Gastrocnemius medialis (tissue), 4 donors: Measurements from ENCODE around the gene TPSAB1. TPM values are rescaled to one million over a fixed set of nuclear protein-coding genes. Genes with fewer than 3 reads are reported as not detected.

Experiments
- ATAC-seq, 2 donors: fragments of 150-250 bp; one replicate each; pipeline ENCODE4 v1.9.1; 2016
- DNase-seq, 2 donors: peaks; one replicate each; pipeline ENCODE4 v3.0.0-alpha.2; 2019
- H3K27ac ChIP-seq, 4 donors: fragments of 200-600 bp; sonication (generic); 1 replicate in 1 of 4; 2 replicates in 3 of 4; pipeline ENCODE4 v1.5.1; 2016 to 2018; ENCODE audit warnings: mild to moderate bottlenecking in 2 of 4, moderate library complexity in 1 of 4
- H3K27me3 ChIP-seq, 3 donors: fragments of 200-600 bp; sonication (generic) in 2 of 3; 1 replicate in 1 of 3; 2 replicates in 2 of 3; pipeline versions ENCODE4 v1.5.1 to v1.6.0; 2016 to 2019; ENCODE audit warnings: mild to moderate bottlenecking in 1 of 3, moderate library complexity in 1 of 3
- H3K36me3 ChIP-seq, 2 donors: fragments of 200-600 bp; sonication (generic) in 1 of 2; one replicate each; pipeline ENCODE4 v1.5.1; 2017 to 2018
- H3K4me1 ChIP-seq, 2 donors: fragments of 200-600 bp; sonication (generic) in 1 of 2; one replicate each; pipeline ENCODE4 v1.5.1; 2016 to 2017; ENCODE audit warnings: mild to moderate bottlenecking in 2 of 2
- H3K4me3 ChIP-seq, 4 donors: fragments of 200-600 bp; sonication (generic) in 3 of 4; 1 replicate in 1 of 4; 2 replicates in 3 of 4; pipeline ENCODE4 v1.5.1; 2016 to 2019; ENCODE audit warnings: mild to moderate bottlenecking in 2 of 4
- H3K9me3 ChIP-seq, 3 donors: fragments of 200-600 bp; sonication (generic) in 2 of 3; 1 replicate in 1 of 3; 2 replicates in 2 of 3; pipeline ENCODE4 v1.5.1; 2016 to 2019
- POLR2A ChIP-seq, 2 donors: fragments of 450-650 bp; IDR thresholded peaks; one replicate each; pipeline ENCODE4 v1.6.1; 2017; ENCODE audit warnings: antibody characterized with exemption in 2 of 2, mild to moderate bottlenecking in 2 of 2, moderate library complexity in 2 of 2
- in situ Hi-C, 4 donors: fragments of 200-750 bp; cut with MboI; loops; one replicate each; pipeline versions ENCODE4 v1.15.0 to v1.8.0; 2017; ENCODE audit warnings: low sequenced_read_pairs in 4 of 4
- intact Hi-C: fragments of 100-400 bp; cut with DNase I; formaldehyde crosslinking; loops from one replicate; pipeline ENCODE4 v1.15.1; 2023; ENCODE audit warnings: low total_unique reads
- total RNA-seq, 4 donors: library from RNA; depleted of rRNA; stranded (reverse); fragments of >200 nt; gene quantifications; one replicate each; pipeline versions ENCODE4 v1.1.0 to v1.2.3, GENCODE V29; 2016
- TF ChIP-seq, protein P1 (sequence below), 5 experiments: fragments of 450-650 bp in 3 of 5; fragments of 200-600 bp in 2 of 5; sonication (generic) in 2 of 5; IDR thresholded peaks in 4 of 5; conservative IDR thresholded peaks in 1 of 5; 1 replicate in 4 of 5; 2 replicates in 1 of 5; pipeline ENCODE4 v1.5.1; 2016 to 2019; ENCODE audit warnings: antibody characterized with exemption in 5 of 5, mild to moderate bottlenecking in 3 of 5, moderate library complexity in 3 of 5

Gene TPSAB1
- total RNA-seq, 4 donors from 2014 or later: 3.3 to 14.9 (median 7.8) TPM

DNA sequence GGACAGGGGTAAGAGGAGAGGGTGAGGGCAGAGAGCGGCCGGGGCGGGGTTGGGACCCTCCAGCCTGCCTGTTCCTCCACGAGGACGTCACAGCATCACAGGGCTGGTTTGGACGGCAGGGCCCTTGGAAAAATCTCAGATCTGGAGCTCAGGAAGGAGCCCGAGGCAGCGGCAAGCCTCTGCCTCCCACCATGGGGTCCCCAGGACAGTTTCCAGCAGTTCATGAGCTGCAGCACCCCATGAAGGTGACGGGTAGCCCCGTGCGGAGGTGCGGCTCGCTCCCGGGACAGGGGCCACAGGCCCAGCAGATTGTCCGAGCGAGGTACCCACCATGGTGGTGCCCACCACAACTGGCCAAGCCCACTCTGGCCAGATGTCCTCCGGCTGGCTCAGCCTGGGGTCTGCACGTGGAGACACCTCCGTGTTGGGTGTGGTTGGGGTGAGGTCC, 36.7 kb downstream of the TPSAB1 start:
- Histone ChIP-seq H3K4me1 (no peaks in the 10 kb centered on the region), H3K9me3 (no peaks in the 10 kb centered on the region), H3K27me3 (peaks cover 15 to 23% (median 19%) of the 10 kb centered on the region in 3 donors), H3K27ac (no peak overlapping the region), H3K36me3 (no peaks in the 10 kb centered on the region), H3K4me3 (no peak overlapping the region)
- in situ Hi-C loops: no loop called here
- DNase-seq (no peak), ATAC-seq (no peak)
- intact Hi-C loops: no loop called here
- TF ChIP-seq POLR2A (IDR thresholded peaks at IDR 0.05): no peak
- TF ChIP-seq, protein P1, sequence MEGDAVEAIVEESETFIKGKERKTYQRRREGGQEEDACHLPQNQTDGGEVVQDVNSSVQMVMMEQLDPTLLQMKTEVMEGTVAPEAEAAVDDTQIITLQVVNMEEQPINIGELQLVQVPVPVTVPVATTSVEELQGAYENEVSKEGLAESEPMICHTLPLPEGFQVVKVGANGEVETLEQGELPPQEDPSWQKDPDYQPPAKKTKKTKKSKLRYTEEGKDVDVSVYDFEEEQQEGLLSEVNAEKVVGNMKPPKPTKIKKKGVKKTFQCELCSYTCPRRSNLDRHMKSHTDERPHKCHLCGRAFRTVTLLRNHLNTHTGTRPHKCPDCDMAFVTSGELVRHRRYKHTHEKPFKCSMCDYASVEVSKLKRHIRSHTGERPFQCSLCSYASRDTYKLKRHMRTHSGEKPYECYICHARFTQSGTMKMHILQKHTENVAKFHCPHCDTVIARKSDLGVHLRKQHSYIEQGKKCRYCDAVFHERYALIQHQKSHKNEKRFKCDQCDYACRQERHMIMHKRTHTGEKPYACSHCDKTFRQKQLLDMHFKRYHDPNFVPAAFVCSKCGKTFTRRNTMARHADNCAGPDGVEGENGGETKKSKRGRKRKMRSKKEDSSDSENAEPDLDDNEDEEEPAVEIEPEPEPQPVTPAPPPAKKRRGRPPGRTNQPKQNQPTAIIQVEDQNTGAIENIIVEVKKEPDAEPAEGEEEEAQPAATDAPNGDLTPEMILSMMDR (IDR thresholded peaks at IDR 0.05 in 4 of 5, conservative IDR thresholded peaks at IDR 0.05 in 1 of 5): no peak

GRCh38 chr16:1277617-1278282, 37.2 kb downstream of the TPSAB1 start:
- ATAC-seq: no peak

DNA sequence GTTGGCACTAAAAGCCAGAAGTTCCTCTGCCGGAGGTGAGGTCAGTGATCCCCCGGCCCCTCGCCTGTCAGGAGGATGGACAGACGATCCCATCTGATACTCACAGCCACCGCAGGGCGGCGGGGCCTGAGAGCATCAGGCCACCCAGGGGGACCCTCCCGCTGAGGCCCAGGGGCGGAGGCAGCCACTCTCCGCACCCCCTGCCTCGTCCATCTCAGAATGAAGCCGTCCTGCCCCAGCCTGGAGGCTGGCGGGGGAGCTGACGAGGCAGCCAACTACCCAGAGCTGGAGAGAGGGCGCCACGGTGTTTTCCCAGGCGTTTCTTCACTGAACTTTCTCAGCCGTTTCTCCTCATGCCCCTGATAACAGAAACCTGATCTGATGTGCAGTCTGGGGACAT, 38.0 kb downstream of the TPSAB1 start:
- Histone ChIP-seq H3K4me1 (no peaks in the 10 kb centered on the region), H3K9me3 (no peaks in the 10 kb centered on the region), H3K4me3 (no peak overlapping the region), H3K36me3 (no peaks in the 10 kb centered on the region), H3K27me3 (peaks cover 12 to 32% (median 30%) of the 10 kb centered on the region in 3 donors), H3K27ac (no peak overlapping the region)
- TF ChIP-seq, protein P1 (IDR thresholded peaks at IDR 0.05 in 4 of 5, conservative IDR thresholded peaks at IDR 0.05 in 1 of 5): no peak
- no peak for TF ChIP-seq POLR2A (IDR thresholded peaks at IDR 0.05)
- intact Hi-C loops (no loop called here), in situ Hi-C loops (no loop called here)
- ATAC-seq (no peak), DNase-seq (no peak)

More at GRCh38 chr16:1277617-1278282, 37.2 kb downstream of the TPSAB1 start:
- DNase-seq: no peak
- H3K27ac ChIP-seq: no peak overlapping the region
- H3K9me3 ChIP-seq: no peaks in the 10 kb centered on the region
- H3K27me3 ChIP-seq: peaks cover 15 to 28% (median 25%) of the 10 kb centered on the region in 3 donors
- no peaks in the 10 kb centered on the region for H3K36me3 ChIP-seq
- intact Hi-C loops (no loop called here), in situ Hi-C loops (no loop called here)
- no peak overlapping the region for H3K4me3 ChIP-seq
- no peaks in the 10 kb centered on the region for H3K4me1 ChIP-seq
- TF ChIP-seq, protein P1 (IDR thresholded peaks at IDR 0.05 in 4 of 5, conservative IDR thresholded peaks at IDR 0.05 in 1 of 5): no peak
- no peak for TF ChIP-seq POLR2A (IDR thresholded peaks at IDR 0.05)

GRCh38 chr16:1279081-1279944, 38.8 kb downstream of the TPSAB1 start:
- no peaks in the 10 kb centered on the region for H3K36me3 ChIP-seq
- intact Hi-C loops: no loop called here
- in situ Hi-C loops: no loop called here
- DNase-seq (no peak), ATAC-seq (no peak)
- no peaks in the 10 kb centered on the region for H3K9me3 ChIP-seq
- no peaks in the 10 kb centered on the region for H3K4me1 ChIP-seq
- H3K4me3 ChIP-seq: no peak overlapping the region
- no peak overlapping the region for H3K27ac ChIP-seq
- peaks cover 12 to 39% (median 34%) of the 10 kb centered on the region in 3 donors for H3K27me3 ChIP-seq
- TF ChIP-seq POLR2A (IDR thresholded peaks at IDR 0.05): no peak

GRCh38 chr16:1279945-1280589, 39.6 kb downstream of the TPSAB1 start:
- no peak for DNase-seq
- in situ Hi-C loops (no loop called here), intact Hi-C loops (no loop called here)
- Histone ChIP-seq H3K9me3 (no peaks in the 10 kb centered on the region), H3K4me1 (no peaks in the 10 kb centered on the region), H3K27ac (no peak overlapping the region), H3K27me3 (peaks cover 12 to 41% (median 37%) of the 10 kb centered on the region in 3 donors), H3K4me3 (no peak overlapping the region), H3K36me3 (no peaks in the 10 kb centered on the region)
- TF ChIP-seq, protein P1 (IDR thresholded peaks at IDR 0.05 in 4 of 5, conservative IDR thresholded peaks at IDR 0.05 in 1 of 5): no peak
- no peak for TF ChIP-seq POLR2A (IDR thresholded peaks at IDR 0.05)
- no peak for ATAC-seq
